Activated CD4-positive, CD25-positive, alpha-beta regulatory T cell treated with anti-CD3 and anti-CD28 coated beads, Interleukin-2, amount 50 U/mL, for 16 hours (primary cell): Measurements from ENCODE around the gene IPO13.

Source experiments
- DNase-seq: peaks from one replicate; pipeline ENCODE4 v3.0.0-alpha.2; 2020; ENCODE audit warnings: low read depth, low spot score

IPO13 gene

DNA sequence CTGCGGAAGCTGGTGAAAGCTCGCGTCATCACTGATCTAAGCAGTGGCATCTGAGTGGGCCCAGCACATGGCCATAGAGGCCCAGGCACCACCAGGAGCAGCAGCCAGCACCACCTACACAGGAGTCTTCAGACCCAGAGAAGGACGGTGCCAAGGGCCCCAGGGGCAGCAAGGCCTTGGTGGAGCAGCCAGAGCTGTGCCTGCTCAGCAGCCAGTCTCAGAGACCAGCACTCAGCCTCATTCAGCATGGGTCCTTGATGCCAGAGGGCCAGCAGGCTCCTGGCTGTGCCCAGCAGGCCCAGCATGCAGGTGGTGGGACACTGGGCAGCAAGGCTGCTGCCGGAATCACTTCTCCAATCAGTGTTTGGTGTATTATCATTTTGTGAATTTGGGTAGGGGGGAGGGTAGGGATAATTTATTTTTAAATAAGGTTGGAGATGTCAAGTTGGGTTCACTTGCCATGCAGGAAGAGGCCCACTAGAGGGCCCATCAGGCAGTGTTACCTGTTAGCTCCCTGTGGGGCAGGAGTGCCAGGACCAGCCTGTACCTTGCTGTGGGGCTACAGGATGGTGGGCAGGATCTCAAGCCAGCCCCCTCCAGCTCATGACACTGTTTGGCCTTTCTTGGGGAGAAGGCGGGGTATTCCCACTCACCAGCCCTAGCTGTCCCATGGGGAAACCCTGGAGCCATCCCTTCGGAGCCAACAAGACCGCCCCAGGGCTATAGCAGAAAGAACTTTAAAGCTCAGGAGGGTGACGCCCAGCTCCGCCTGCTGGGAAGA lies 16.4 kb upstream of the IPO13 start:
- DNase-seq: no peak

DNA sequence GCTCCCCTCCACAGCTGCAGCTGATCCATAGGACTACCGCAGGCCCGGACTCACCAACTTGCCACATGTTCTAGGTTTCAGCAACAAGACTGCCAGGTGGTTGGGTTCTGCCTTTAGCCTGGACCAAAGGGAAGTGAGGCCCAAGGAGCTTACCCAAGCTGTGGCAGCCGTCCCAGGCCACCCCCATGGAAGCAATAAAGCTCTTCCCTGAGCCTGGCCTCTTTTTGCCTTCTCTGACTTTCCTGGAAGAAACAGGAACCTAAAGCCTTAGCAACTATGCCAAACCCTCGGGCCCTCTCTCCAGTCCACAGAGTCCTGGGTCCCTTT lies 15.8 kb upstream of the IPO13 start:
- no peak for DNase-seq

DNA sequence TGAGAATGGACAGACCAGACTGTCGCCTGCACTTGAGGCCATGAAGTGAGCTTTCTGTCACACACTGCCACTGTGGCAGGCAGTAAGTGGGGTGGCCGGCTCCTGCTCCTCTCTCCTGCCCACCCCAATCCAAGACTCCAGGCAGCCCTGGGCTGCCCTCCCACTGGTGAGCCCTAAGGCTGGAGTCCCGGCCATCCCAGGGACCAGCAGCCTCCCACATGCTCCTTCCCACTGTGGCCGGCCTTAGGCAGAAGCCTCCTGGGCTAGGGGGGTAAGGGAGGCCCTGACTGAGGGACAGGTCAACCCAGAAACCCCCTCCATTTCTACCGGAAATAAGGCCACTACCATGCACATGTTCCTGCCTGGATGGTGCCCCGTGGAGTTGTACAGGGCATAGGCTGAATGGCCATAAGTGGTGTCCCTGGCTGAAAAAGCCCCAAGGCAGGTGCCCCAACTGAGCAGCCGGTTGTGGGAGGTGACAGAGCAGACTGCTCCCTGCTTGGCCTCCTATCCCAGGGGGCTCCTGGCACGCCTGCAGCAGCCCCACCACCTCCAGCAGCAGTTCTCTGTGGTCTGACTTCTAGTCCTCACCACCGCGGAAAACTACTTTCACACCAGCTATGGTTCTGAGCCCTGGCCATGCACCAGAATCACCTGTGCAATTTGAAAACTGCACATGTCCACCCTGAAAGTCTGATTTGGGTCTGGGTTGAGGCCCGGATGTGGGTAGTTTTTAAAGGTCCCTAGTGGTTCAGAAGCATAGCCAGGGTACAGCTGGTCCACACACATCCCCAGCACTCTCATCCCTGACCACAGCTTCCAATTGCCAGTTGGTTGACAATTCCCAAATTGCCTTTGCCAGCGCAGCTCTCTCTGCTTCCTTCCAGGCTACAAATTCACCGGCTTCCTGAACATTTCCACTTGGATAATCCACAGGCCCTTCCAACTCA lies 14.8 kb upstream of the IPO13 start:
- DNase-seq: no peak

DNA sequence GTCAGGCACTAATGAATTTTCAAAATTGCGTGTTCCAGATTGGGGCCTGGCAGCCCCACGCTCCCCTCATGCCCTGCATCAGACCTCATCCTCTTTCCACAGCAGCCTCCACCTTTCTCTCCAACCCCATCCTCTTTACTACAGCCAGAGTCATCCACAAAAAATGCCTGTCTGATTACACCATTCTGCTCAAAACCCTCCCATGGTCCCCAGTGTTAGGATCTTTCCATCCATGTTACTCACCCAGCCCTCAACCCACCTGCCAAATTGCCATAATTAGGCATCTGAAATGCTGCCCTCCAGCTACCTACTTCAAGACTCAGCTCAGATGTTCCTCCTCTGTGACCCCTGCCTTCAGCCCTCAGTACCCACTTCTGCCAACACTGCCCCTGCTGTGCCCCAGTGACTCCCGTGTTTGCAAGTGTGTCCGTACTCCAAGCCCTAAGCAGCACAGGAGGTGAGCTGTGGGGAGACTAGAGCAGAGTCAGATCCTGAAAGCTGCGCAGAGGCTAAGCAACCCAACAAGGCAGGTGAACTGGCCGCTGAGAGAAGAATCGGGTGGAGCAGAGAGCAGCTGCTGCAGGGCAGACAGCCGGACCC lies 13.9 kb upstream of the IPO13 start:
- DNase-seq: no peak

DNA sequence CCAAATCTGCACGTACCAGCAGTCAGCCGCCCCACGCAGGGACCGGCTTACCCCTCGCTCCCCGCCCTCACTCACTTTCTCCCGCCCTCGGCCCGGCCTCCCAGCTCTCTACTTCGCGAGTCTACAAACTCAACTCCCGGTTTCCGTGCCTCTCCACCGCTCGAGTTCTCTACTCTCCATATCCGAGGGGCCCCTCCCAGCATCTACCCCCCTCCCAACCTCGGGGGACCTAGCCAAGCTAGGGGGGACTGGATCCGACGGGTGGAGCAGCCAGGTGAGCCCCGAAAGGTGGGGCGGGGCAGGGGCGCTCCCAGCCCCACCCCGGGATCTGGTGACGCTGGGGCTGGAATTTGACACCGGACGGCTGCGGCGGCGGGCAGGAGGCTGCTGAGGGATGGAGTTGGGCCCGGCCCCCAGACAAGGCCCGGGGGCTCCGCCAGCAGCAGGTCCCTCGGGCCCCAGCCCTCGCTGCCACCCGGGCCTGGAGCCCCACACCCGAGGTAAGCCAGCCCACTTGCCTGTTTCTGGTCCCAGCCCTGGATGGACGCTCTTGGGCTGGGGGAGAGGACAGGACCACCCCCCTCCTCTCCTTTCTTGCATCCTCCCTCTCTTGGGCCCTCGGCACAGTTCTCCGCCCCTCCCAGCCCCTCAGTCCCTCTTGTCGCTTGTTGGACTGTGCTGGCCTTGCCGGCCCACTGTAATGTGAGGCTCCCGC lies 13.2 kb upstream of the IPO13 start, which contains the start of gene ARTN:
TSS of gene ARTN (plus strand) at position 416 of the 715 bp plus-strand sequence. CDS start 1,856 bp downstream, outside the sequence.
- DNase-seq: no peak

DNA sequence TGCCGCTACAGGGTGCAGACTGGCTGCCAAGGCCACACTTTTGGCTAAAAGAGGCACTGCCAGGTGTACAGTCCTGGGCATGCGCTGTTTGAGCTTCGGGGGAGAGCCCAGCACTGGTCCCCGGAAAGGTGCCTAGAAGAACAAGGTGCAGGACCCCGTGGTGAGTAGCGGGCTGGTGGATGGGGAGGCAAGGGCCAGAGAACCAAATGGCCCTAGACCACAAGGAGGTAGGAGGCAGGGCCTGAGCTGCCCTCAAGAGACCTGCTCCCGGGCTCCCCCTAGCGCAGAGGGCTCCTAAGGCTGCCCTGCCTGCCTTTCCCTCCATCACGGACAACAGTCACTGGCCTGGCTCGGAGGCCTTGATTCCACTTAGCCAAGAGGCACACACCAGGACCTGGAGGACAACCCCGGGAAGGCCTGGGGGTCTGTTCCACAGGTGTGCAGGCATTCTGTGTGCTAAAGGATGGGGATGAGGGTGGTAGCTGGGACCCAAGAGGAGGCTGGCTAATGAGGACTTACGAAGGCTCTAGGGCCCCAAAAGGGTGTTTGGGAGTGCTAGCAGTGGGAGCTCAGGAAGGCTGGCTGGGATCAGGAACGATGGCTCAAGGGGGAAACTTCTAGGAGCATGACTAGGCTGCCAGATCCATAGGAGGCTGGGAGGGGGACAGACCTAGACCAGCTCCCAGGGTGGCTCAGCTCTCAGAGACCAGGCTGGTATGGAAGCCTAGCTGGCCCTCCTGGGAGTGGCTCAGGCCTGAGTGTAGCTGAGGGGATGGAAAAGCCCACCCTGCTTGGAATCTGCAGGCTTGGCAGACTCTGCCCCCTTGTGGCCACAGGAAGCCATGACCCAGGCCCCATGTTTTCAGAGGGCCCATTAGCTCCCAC lies 12.4 kb upstream of the IPO13 start:
- DNase-seq: peak; percentile 16

DNA sequence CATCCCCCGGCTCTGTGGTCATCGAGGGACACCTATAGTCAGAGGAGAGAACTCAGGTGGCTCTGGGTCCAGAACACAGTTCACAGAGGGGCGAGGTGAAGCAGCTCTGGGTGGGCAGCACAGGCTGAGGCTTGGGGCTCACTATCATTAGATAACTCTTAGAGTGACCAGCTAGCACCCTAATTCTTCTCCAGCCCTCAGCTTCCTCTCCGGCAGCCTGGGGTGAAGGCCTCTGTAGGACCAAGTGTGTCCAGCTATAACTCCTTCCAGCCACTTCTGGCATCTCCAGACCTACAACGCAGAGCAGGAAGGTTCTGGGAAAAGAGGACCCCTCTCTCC lies 11.8 kb upstream of the IPO13 start:
- no peak for DNase-seq

DNA sequence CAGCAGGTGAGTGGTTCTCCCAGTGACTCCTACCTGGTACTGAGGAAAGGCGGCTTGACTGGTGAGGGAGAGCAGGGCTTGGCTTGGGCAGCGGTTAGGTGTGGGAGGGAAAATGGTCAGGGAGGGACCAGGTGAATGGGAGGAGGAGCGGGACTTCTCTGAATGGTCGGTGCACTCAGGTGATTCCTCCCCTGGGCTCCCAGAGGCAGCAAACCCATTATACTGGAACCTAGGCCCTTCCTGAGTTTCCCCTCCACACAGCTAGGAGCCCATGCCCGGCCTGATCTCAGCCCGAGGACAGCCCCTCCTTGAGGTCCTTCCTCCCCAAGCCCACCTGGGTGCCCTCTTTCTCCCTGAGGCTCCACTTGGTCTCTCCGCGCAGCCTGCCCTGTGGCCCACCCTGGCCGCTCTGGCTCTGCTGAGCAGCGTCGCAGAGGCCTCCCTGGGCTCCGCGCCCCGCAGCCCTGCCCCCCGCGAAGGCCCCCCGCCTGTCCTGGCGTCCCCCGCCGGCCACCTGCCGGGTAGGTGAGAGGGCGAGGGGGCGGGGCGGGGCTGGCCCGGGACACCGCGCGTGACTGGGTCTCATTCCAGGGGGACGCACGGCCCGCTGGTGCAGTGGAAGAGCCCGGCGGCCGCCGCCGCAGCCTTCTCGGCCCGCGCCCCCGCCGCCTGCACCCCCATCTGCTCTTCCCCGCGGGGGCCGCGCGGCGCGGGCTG lies 10.9 kb upstream of the IPO13 start:
- DNase-seq: no peak

DNA sequence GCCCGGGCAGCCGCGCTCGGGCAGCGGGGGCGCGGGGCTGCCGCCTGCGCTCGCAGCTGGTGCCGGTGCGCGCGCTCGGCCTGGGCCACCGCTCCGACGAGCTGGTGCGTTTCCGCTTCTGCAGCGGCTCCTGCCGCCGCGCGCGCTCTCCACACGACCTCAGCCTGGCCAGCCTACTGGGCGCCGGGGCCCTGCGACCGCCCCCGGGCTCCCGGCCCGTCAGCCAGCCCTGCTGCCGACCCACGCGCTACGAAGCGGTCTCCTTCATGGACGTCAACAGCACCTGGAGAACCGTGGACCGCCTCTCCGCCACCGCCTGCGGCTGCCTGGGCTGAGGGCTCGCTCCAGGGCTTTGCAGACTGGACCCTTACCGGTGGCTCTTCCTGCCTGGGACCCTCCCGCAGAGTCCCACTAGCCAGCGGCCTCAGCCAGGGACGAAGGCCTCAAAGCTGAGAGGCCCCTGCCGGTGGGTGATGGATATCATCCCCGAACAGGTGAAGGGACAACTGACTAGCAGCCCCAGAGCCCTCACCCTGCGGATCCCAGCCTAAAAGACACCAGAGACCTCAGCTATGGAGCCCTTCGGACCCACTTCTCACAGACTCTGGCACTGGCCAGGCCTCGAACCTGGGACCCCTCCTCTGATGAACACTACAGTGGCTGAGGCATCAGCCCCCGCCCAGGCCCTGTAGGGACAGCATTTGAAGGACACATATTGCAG lies 10.2 kb upstream of the IPO13 start:
- DNase-seq: no peak

DNA sequence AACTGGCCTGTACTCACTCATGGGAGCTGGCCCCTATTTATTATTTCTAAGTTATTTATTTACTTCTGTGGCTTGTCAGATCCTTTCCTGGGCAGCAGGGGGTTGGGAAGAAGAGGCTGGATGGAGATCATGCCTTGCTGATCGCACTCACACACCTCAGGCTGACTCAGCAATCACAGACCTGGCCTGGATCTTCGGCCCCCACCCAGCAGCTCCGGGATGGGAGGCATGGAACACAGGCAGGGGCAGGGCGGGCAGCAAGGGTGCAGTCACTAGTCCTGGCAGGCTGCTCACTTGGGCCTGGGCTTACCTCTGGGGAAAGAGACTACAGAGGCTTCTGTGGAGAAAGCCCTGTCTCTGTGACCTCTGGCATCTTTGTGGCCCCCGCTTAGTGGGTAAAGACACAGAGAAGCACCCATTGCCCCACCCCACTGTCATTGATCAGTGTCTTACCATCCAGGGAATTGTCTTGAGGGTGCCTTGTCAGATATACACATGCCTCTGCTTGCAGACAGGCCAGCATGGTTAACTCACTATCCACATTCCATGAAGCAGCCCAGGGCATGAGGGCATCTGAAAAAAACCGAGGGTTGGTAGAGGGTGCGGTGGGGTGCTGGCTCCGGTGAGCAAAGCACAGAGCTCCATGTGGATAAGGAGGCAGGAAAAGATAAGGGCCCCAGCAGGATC lies 9.4 kb upstream of the IPO13 start:
- no peak for DNase-seq

DNA sequence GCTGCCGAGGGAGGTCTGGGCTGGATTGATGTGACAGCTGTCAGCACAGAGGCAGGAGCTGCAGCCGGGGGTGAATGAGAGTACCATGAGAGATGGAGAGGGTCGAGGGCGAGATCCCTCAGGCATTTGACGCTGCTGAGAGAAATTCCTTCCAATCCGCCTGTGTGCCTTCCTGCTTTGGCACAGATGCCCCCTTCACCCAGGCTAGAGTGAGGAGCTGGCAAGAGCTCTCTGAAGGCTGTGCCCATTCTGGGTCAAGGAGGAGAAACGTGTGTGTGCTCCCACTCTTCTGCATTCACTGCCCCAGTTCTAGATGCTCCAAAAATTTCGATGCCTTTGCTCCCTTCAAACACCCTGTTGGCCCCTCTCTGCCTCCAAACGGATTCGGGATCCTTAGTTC lies 8.4 kb upstream of the IPO13 start:
- DNase-seq: no peak

DNA sequence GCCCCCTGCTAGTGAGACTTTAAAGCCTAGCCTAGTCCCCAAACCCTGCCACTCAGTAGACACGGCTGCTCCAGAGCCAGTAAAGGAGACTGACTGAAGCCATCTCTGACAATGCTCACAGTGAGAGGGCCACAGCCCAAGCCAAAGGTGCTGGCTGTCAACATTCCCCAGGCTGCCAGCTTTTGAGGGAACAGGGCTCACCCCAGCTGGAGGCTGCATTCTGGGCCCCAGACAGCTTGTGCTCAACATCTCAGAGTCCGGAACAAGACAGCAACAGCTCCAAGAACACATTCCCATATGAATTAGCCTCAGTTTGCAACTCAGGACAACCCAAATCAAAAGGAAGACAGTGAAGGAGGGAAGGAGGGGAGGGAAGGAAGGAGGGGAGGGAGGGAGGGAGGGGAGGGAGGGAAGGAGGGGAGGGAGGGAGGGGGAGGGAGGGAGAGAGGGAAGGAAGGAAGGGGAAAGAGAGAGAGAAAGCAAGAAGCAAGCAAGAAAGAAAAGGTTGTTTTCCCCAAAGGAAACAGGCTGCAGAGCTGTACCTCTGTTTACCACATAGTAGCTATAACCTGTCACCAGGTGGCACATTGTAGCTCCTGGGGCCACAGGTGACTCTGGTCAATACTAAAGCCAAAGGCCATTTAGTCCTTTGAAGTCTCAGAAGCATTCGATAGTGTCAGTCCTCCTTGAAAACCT lies 7.7 kb upstream of the IPO13 start:
- no peak for DNase-seq

DNA sequence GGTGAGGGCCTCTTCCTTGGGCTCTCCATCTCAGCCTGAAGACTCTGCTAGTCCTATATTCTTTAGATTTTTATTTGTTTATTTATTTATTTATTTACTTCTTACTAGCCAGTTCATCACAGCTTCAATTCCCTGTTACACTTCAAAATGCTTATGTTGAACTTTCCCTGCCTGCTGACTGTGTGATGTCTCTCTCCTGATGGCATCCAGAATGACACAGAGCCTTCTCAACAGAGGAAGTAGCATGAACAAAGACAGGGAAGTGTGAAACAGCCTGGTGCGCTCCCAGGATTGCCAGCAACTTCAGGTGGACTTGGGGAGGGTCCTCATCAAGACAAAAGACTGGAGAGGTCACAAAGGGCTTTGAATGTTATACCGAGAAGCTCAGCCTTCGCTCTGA lies 4.3 kb upstream of the IPO13 start:
- no peak for DNase-seq

DNA sequence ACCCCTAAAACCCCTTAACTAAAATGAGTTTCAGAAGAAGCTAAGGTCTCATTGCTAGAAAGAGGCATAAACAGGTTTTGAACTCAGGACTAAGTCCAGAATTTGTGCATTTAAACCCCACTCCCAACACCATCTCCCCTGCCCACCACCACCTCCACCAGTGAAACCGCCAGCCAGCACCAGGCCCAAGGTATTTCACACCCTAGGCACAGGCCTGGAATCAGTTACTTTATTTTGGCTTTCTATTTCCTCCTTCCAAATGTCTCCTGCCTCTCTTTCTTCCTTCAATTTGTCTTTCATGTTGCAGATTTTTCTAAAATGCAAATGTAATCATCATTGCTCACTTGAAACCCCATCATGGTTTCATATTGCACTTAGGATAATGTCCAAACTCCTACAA lies 1.9 kb upstream of the IPO13 start:
- DNase-seq: no peak

DNA sequence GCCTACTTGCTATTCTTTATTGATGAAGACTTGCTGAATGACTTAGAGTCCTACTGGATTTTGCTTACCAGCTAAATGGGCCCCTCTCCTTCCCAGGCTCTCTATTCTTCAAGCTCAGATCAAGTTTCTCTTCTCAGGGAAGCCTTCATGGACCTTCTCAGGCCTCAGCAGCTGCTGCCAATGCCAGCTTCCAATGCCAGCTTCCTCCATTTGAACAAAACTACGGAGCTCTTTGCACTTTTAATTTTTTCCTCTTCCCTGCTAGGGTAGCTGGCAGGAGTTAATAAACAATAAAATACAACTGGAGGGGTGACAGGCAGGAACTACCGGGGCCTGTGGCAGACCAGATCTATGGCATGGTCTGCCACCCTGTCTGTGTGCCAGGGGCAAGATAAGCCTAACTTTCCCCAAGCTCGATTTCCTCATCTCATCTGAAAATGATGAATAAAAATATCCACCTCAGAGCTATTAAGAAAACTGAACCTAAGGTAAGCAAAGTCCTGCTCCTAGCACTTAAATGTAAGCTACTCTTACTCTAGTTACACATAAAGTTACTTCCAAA lies 995 bp upstream of the IPO13 start:
- no peak for DNase-seq

DNA sequence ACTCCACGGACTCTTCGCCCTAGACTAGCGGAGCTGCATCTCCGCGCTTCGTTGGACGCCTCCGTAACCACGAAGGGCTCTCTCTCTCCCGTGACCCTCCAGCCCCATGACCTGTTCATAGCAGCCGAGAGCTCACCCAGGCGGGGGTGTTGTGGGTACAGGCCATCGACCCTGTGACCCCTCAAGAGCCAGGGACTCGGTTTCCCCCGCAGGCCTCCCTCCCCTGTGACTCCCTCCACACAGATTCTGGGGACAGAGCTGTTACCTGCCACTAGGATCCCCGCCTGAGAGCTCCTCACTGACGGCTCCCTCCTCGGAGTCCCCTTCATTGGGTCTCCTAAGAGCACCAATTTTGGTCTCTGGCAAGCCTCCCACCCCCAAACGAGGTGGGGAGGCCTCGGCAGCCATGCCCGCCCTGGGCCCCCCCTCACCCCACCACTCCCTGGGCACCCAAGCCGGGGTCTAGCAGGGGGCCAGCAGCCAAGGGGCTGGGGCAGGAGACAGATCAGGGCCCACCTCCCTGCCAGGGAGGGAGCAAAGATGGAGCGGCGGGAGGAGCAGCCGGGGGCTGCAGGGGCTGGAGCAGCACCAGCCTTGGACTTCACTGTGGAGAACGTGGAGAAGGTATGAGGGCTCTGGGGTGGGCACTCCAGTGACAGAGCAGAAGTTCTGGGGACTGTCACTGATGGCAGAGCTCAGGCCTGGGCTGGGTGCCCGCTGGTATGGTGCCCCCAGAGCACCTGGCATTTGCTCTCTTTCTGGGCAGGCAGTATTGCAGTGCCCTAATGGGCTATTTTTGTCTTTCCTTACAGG lies 517 bp downstream of the IPO13 start:
- no peak for DNase-seq

DNA sequence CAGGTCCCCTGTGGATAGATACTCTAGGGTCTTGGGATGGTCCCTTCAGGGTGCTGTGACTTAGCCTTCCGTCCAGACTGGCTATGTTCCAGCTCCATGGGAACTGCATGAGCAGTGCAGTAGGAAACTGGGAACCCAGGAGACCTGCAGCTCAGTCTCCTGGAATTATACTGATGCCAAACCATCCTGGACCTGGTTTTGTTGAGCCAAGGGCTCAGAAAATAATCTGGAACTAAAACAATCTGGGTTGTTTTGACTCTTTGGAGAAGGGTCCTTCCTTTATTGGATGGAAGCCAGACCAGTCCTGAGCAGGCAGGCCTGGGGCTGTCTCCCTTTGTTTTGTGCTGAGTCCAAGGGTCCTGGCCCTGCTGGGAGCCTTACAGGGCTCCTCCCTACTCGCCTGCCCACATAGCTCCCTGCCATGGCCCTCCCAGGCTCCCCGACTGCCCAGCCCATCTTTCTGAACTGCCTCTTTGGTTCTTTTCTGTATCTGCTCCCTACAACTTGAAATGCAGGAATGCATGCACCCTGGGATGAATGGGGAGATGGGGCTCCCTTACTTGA lies 1.2 kb downstream of the IPO13 start:
- no peak for DNase-seq
